ENCODE results near the gene SPATA6L.
A peak's percentile ranks its signal among the peaks of the same experiment; 100 is the strongest.

The SPATA6L gene

GRCh38 chr9:4600368-4600767, 65.9 kb downstream of the SPATA6L start:
- Histone ChIP-seq H3K14ac (ENCODE audit: low read length) (no peak overlapping the region), H3K4ac (ENCODE audit: low read length) (no peak overlapping the region), H3K4me2 (ENCODE audit: insufficient read depth, low read length, poor library complexity, severe bottlenecking) (no peak overlapping the region), H2BK12ac (ENCODE audit: low read length) (no peak overlapping the region), H2BK5ac (ENCODE audit: low read length) (no peak overlapping the region), H4K91ac (ENCODE audit: low read depth, low read length, poor library complexity) (no peak overlapping the region), H3K79me1 (ENCODE audit: low read depth, low read length) (no peaks in the 10 kb centered on the region), H3K9ac (ENCODE audit: low read depth, low read length, poor library complexity) (no peak overlapping the region), H4K8ac (ENCODE audit: low read depth, low read length) (no peak overlapping the region), H3K4me3 (ENCODE audit: low read length in 2 of 2) (no peak overlapping the region), H3K18ac (ENCODE audit: low read length) (no peak overlapping the region), H2AK5ac (ENCODE audit: low read depth, low read length) (no peak overlapping the region), H2BK120ac (ENCODE audit: low read depth, low read length) (no peak overlapping the region), H2AFZ (ENCODE audit: low read length) (no peak overlapping the region), H3K27me3 (ENCODE audit: control insufficient read depth in 3 of 3, insufficient read depth in 3 of 3, low read depth in 1 of 3, low read length in 3 of 3) (no peaks in the 10 kb centered on the region), H3K27ac (replicated peaks; ENCODE audit: low read length) (no peak overlapping the region), H3K36me3 (replicated peaks in 1 of 2; ENCODE audit: control insufficient read depth in 2 of 2, insufficient read depth in 2 of 2, low read length in 2 of 2) (no peaks in the 10 kb centered on the region), H3K4me1 (ENCODE audit: control insufficient read depth in 2 of 2, insufficient read depth in 1 of 2, low read depth in 1 of 2, low read length in 2 of 2) (peaks cover 0 to 6% of the 10 kb centered on the region in 2 donors), H2BK15ac (ENCODE audit: low read length) (no peak overlapping the region), H3K23ac (ENCODE audit: low read depth, low read length, poor library complexity) (no peak overlapping the region), H3K9me3 (replicated peaks in 1 of 2; ENCODE audit: control insufficient read depth in 2 of 2, insufficient read depth in 1 of 2, low read depth in 1 of 2, low read length in 2 of 2) (no peaks in the 10 kb centered on the region)
- WGBS, 2 donors (ENCODE audit: extremely low coverage in 2 of 2, insufficient read length in 2 of 2, insufficient replicate concordance in 1 of 2), result no CpG with 5 or more reads among the region's 1 CpG
- no peak for DNase-seq (ENCODE audit: low spot score)

- H3K9me3 ChIP-seq (replicated peaks in 1 of 2; ENCODE audit: control insufficient read depth in 2 of 2, insufficient read depth in 1 of 2, low read depth in 1 of 2, low read length in 2 of 2), result no peaks in the 10 kb centered on the region
- H2BK5ac ChIP-seq (ENCODE audit: low read length), result no peak overlapping the region
- no peak overlapping the region for H3K4me3 ChIP-seq (ENCODE audit: low read length in 2 of 2)
- H3K9ac ChIP-seq (ENCODE audit: low read depth, low read length, poor library complexity), result no peak overlapping the region
- H2AK5ac ChIP-seq (ENCODE audit: low read depth, low read length), result no peak overlapping the region
- no peak overlapping the region for H2BK12ac ChIP-seq (ENCODE audit: low read length)
- H3K27ac ChIP-seq (replicated peaks; ENCODE audit: low read length), result no peak overlapping the region
- no peak overlapping the region for H2BK120ac ChIP-seq (ENCODE audit: low read depth, low read length)
- no CpG with 5 or more reads among the region's 11 CpGs for WGBS, 2 donors (ENCODE audit: extremely low coverage in 2 of 2, insufficient read length in 2 of 2, insufficient replicate concordance in 1 of 2)
- no peaks in the 10 kb centered on the region for H3K27me3 ChIP-seq (ENCODE audit: control insufficient read depth in 3 of 3, insufficient read depth in 3 of 3, low read depth in 1 of 3, low read length in 3 of 3)
- H3K23ac ChIP-seq (ENCODE audit: low read depth, low read length, poor library complexity), result no peak overlapping the region
- no peak overlapping the region for H3K4me2 ChIP-seq (ENCODE audit: insufficient read depth, low read length, poor library complexity, severe bottlenecking)
- H3K4ac ChIP-seq (ENCODE audit: low read length), result no peak overlapping the region
- no peak overlapping the region for H4K8ac ChIP-seq (ENCODE audit: low read depth, low read length)
- peak overlapping the region; percentile 34 for H2AFZ ChIP-seq (ENCODE audit: low read length)
- no peak overlapping the region for H4K91ac ChIP-seq (ENCODE audit: low read depth, low read length, poor library complexity)
- no peaks in the 10 kb centered on the region for H3K79me1 ChIP-seq (ENCODE audit: low read depth, low read length)
- DNase-seq (ENCODE audit: low spot score), result no peak
- H3K36me3 ChIP-seq (replicated peaks in 1 of 2; ENCODE audit: control insufficient read depth in 2 of 2, insufficient read depth in 2 of 2, low read length in 2 of 2), result no peaks in the 10 kb centered on the region
- no peak overlapping the region for H2BK15ac ChIP-seq (ENCODE audit: low read length)
- peaks cover 0 to 6% of the 10 kb centered on the region in 2 donors for H3K4me1 ChIP-seq (ENCODE audit: control insufficient read depth in 2 of 2, insufficient read depth in 1 of 2, low read depth in 1 of 2, low read length in 2 of 2)
- H3K14ac ChIP-seq (ENCODE audit: low read length), result no peak overlapping the region
- no peak overlapping the region for H3K18ac ChIP-seq (ENCODE audit: low read length)
Measured at GRCh38 chr9:4596165-4596922, 69.9 kb downstream of the SPATA6L start.

GRCh38 chr9:4594994-4595393, 71.3 kb downstream of the SPATA6L start:
- no peak overlapping the region for H2AFZ ChIP-seq (ENCODE audit: low read length)
- no peak overlapping the region for H3K9ac ChIP-seq (ENCODE audit: low read depth, low read length, poor library complexity)
- H3K9me3 ChIP-seq (replicated peaks in 1 of 2; ENCODE audit: control insufficient read depth in 2 of 2, insufficient read depth in 1 of 2, low read depth in 1 of 2, low read length in 2 of 2), result no peaks in the 10 kb centered on the region
- H3K79me1 ChIP-seq (ENCODE audit: low read depth, low read length), result no peaks in the 10 kb centered on the region
- no peak overlapping the region for H2AK5ac ChIP-seq (ENCODE audit: low read depth, low read length)
- no CpG with 5 or more reads among the region's 2 CpGs for WGBS, 2 donors (ENCODE audit: extremely low coverage in 2 of 2, insufficient read length in 2 of 2, insufficient replicate concordance in 1 of 2)
- DNase-seq (ENCODE audit: low spot score), result no peak
- H4K91ac ChIP-seq (ENCODE audit: low read depth, low read length, poor library complexity), result no peak overlapping the region
- no peak overlapping the region for H2BK12ac ChIP-seq (ENCODE audit: low read length)
- H3K36me3 ChIP-seq (replicated peaks in 1 of 2; ENCODE audit: control insufficient read depth in 2 of 2, insufficient read depth in 2 of 2, low read length in 2 of 2), result no peaks in the 10 kb centered on the region
- H2BK120ac ChIP-seq (ENCODE audit: low read depth, low read length), result no peak overlapping the region
- no peak overlapping the region for H3K14ac ChIP-seq (ENCODE audit: low read length)
- no peak overlapping the region for H3K27ac ChIP-seq (replicated peaks; ENCODE audit: low read length)
- H2BK5ac ChIP-seq (ENCODE audit: low read length), result no peak overlapping the region
- peaks cover 0 to 6% of the 10 kb centered on the region in 2 donors for H3K4me1 ChIP-seq (ENCODE audit: control insufficient read depth in 2 of 2, insufficient read depth in 1 of 2, low read depth in 1 of 2, low read length in 2 of 2)
- H3K4me2 ChIP-seq (ENCODE audit: insufficient read depth, low read length, poor library complexity, severe bottlenecking), result no peak overlapping the region
- H3K27me3 ChIP-seq (ENCODE audit: control insufficient read depth in 3 of 3, insufficient read depth in 3 of 3, low read depth in 1 of 3, low read length in 3 of 3), result no peaks in the 10 kb centered on the region
- no peak overlapping the region for H3K4ac ChIP-seq (ENCODE audit: low read length)
- no peak overlapping the region for H2BK15ac ChIP-seq (ENCODE audit: low read length)
- no peak overlapping the region for H3K18ac ChIP-seq (ENCODE audit: low read length)
- no peak overlapping the region for H4K8ac ChIP-seq (ENCODE audit: low read depth, low read length)
- no peak overlapping the region for H3K4me3 ChIP-seq (ENCODE audit: low read length in 2 of 2)
- H3K23ac ChIP-seq (ENCODE audit: low read depth, low read length, poor library complexity), result no peak overlapping the region

GRCh38 chr9:4594545-4594944, 71.7 kb downstream of the SPATA6L start:
- Histone ChIP-seq H3K18ac (ENCODE audit: low read length) (no peak overlapping the region), H3K4me3 (ENCODE audit: low read length in 2 of 2) (no peak overlapping the region), H3K23ac (ENCODE audit: low read depth, low read length, poor library complexity) (no peak overlapping the region), H3K36me3 (replicated peaks in 1 of 2; ENCODE audit: control insufficient read depth in 2 of 2, insufficient read depth in 2 of 2, low read length in 2 of 2) (no peaks in the 10 kb centered on the region), H3K9ac (ENCODE audit: low read depth, low read length, poor library complexity) (no peak overlapping the region), H3K79me1 (ENCODE audit: low read depth, low read length) (no peaks in the 10 kb centered on the region), H4K91ac (ENCODE audit: low read depth, low read length, poor library complexity) (no peak overlapping the region), H3K14ac (ENCODE audit: low read length) (no peak overlapping the region), H2AK5ac (ENCODE audit: low read depth, low read length) (no peak overlapping the region), H3K9me3 (replicated peaks in 1 of 2; ENCODE audit: control insufficient read depth in 2 of 2, insufficient read depth in 1 of 2, low read depth in 1 of 2, low read length in 2 of 2) (no peaks in the 10 kb centered on the region), H2BK5ac (ENCODE audit: low read length) (no peak overlapping the region), H2BK15ac (ENCODE audit: low read length) (no peak overlapping the region), H3K4ac (ENCODE audit: low read length) (no peak overlapping the region), H3K4me1 (ENCODE audit: control insufficient read depth in 2 of 2, insufficient read depth in 1 of 2, low read depth in 1 of 2, low read length in 2 of 2) (peaks cover 0 to 6% of the 10 kb centered on the region in 2 donors), H2AFZ (ENCODE audit: low read length) (no peak overlapping the region), H2BK120ac (ENCODE audit: low read depth, low read length) (no peak overlapping the region), H3K27me3 (ENCODE audit: control insufficient read depth in 3 of 3, insufficient read depth in 3 of 3, low read depth in 1 of 3, low read length in 3 of 3) (no peaks in the 10 kb centered on the region), H2BK12ac (ENCODE audit: low read length) (no peak overlapping the region), H4K8ac (ENCODE audit: low read depth, low read length) (no peak overlapping the region), H3K27ac (replicated peaks; ENCODE audit: low read length) (no peak overlapping the region), H3K4me2 (ENCODE audit: insufficient read depth, low read length, poor library complexity, severe bottlenecking) (no peak overlapping the region)
- no peak for DNase-seq (ENCODE audit: low spot score)
- WGBS, 2 donors (ENCODE audit: extremely low coverage in 2 of 2, insufficient read length in 2 of 2, insufficient replicate concordance in 1 of 2), result no CpG with 5 or more reads among the region's 4 CpGs
